SK-N-SH (cell line): Measurements from ENCODE around the gene SPDL1.

Experiments
- CTCF ChIP-seq: fragments of 200-600 bp; sonication (generic); IDR thresholded peaks from 2 replicates; pipeline ENCODE4 v1.6.1; 2017; ENCODE audit warnings: antibody characterized with exemption, mild to moderate bottlenecking, moderate library complexity
- EP300 ChIP-seq, 2 experiments: IDR thresholded peaks; 2 replicates each; pipeline versions ENCODE4 v1.4.0 to v1.6.1; 2012; ENCODE audit warnings: borderline replicate concordance in 1 of 2, low read depth in 1 of 2, low read length in 1 of 2
- EZH2phosphoT487 ChIP-seq: fragments of 200-600 bp; sonication (generic); IDR thresholded peaks from 2 replicates; pipeline ENCODE4 v1.6.1; 2017; ENCODE audit warnings: low read depth, mixed run types, mild to moderate bottlenecking, antibody characterized with exemption, moderate library complexity, borderline replicate concordance
- FOXM1 ChIP-seq: IDR thresholded peaks from 2 replicates; pipeline ENCODE4 v1.4.0; 2012; ENCODE audit warnings: low read depth, mild to moderate bottlenecking
- JUND ChIP-seq: IDR thresholded peaks from 2 replicates; pipeline ENCODE4 v1.4.0; 2012
- MAX ChIP-seq: IDR thresholded peaks from 2 replicates; pipeline ENCODE4 v1.4.0; 2012; ENCODE audit warnings: low read depth
- POLR2AphosphoS5 ChIP-seq: IDR thresholded peaks from 2 replicates; pipeline ENCODE4 v1.6.1; 2012; ENCODE audit warnings: low read depth, low read length
- RAD21 ChIP-seq: IDR thresholded peaks from 2 replicates; pipeline ENCODE4 v1.6.1; 2012; ENCODE audit warnings: mild to moderate bottlenecking, low read length
- REST ChIP-seq: IDR thresholded peaks from 2 replicates; pipeline ENCODE4 v1.6.1; 2012; ENCODE audit warnings: mild to moderate bottlenecking, low read depth, low read length, moderate library complexity
- RXRA ChIP-seq: IDR thresholded peaks from 2 replicates; pipeline ENCODE4 v1.4.0; 2012; ENCODE audit warnings: low read depth, mild to moderate bottlenecking, borderline replicate concordance
- SMC3 ChIP-seq: IDR thresholded peaks from 2 replicates; pipeline ENCODE4 v1.6.1; 2012; ENCODE audit warnings: low read depth, low read length, improper control_type of control experiment
- USF1 ChIP-seq: IDR thresholded peaks from 2 replicates; pipeline ENCODE4 v1.4.0; 2012; ENCODE audit warnings: low read depth, borderline replicate concordance
- YY1 ChIP-seq: IDR thresholded peaks from 2 replicates; pipeline ENCODE4 v1.4.0; 2012; ENCODE audit warnings: low read depth, mild to moderate bottlenecking
- ZBTB33 ChIP-seq: IDR thresholded peaks from 2 replicates; pipeline ENCODE4 v1.4.0; 2012; ENCODE audit warnings: low read depth, borderline replicate concordance

- TF ChIP-seq RAD21 (no peak), JUND (no peak), YY1 (no peak), USF1 (no peak), CTCF (no peak), MAX (no peak), REST (no peak), POLR2AphosphoS5 (no peak), RXRA (no peak), ZBTB33 (no peak), EZH2phosphoT487 (no peak), FOXM1 (no peak), EP300 (IDR thresholded peaks at IDR 0.05; ENCODE audit: borderline replicate concordance in 1 of 2, low read depth in 1 of 2, low read length in 1 of 2) (no peak), SMC3 (no peak)
Observed at GRCh38 chr5:169554251-169554650, 29.3 kb upstream of the SPDL1 start.
